DOHH2 (cell line): ENCODE measurements around the gene NAV2.

Experiments used
- H3F3A ChIP-seq: fragments of 200-600 bp; sonication (generic), shearing (Covaris generic); 2 replicates; pipeline ENCODE4 v1.6.0; 2016; ENCODE audit warnings: antibody characterized with exemption, mild to moderate bottlenecking; ENCODE audit not compliant: control insufficient read depth, insufficient read depth
- H3K27ac ChIP-seq: fragments of 200-600 bp; sonication (generic); 2 replicates; pipeline ENCODE4 v1.5.1; 2014; ENCODE audit warnings: low read depth, mild to moderate bottlenecking, low read length, moderate library complexity
- H3K27me3 ChIP-seq: fragments of 200-600 bp; sonication (generic); 2 replicates; pipeline ENCODE4 v1.6.1; 2014; ENCODE audit warnings: mild to moderate bottlenecking, low read length, mixed read lengths; ENCODE audit not compliant: control insufficient read depth
- H3K36me3 ChIP-seq: fragments of 200-600 bp; sonication (generic); 2 replicates; pipeline ENCODE4 v1.6.1; 2014; ENCODE audit warnings: mild to moderate bottlenecking, low read length, moderate library complexity, mixed read lengths; ENCODE audit not compliant: control insufficient read depth
- H3K4me1 ChIP-seq: fragments of 200-600 bp; sonication (generic); 2 replicates; pipeline ENCODE4 v1.6.1; 2014; ENCODE audit warnings: mild to moderate bottlenecking, low read length, mixed read lengths; ENCODE audit not compliant: control insufficient read depth
- H3K4me2 ChIP-seq: fragments of 200-600 bp; sonication (generic); 2 replicates; pipeline ENCODE4 v1.6.0; 2014; ENCODE audit warnings: mild to moderate bottlenecking, low read length, moderate library complexity
- H3K4me3 ChIP-seq: fragments of 200-600 bp; sonication (generic); 2 replicates; pipeline ENCODE4 v1.5.1; 2014; ENCODE audit warnings: mild to moderate bottlenecking, low read length, mixed read lengths
- H3K79me2 ChIP-seq: fragments of 200-600 bp; sonication (generic); 2 replicates; pipeline ENCODE4 v1.6.1; 2014; ENCODE audit warnings: mild to moderate bottlenecking, low read length, mixed read lengths; ENCODE audit not compliant: control insufficient read depth
- H3K9me2 ChIP-seq: fragments of 200-600 bp; sonication (generic); replicated peaks from 2 replicates; pipeline ENCODE4 v1.6.1; 2014; ENCODE audit warnings: mild to moderate bottlenecking, low read length, mixed read lengths; ENCODE audit not compliant: control insufficient read depth
- H3K9me3 ChIP-seq: fragments of 200-600 bp; sonication (generic); 2 replicates; pipeline ENCODE4 v1.6.1; 2014; ENCODE audit warnings: antibody characterized with exemption, low read length, mixed read lengths; ENCODE audit not compliant: control insufficient read depth, insufficient read depth
- H4K20me1 ChIP-seq: fragments of 200-600 bp; sonication (generic); 2 replicates; pipeline ENCODE4 v1.6.0; 2014; ENCODE audit warnings: low read depth, mild to moderate bottlenecking, antibody characterized with exemption, low read length, moderate library complexity; ENCODE audit not compliant: control insufficient read depth, insufficient read depth
- EZH2phosphoT487 ChIP-seq: fragments of 200-600 bp; sonication (generic); IDR thresholded peaks from 2 replicates; pipeline ENCODE4 v1.6.1; 2017; ENCODE audit warnings: borderline replicate concordance, mild to moderate bottlenecking, antibody characterized with exemption, low read length, moderate library complexity, mixed read lengths
- TF ChIP-seq, protein P1 (sequence below): fragments of 200-600 bp; sonication (generic); IDR thresholded peaks from one replicate; pipeline ENCODE4 v1.5.1; 2014; ENCODE audit warnings: antibody characterized with exemption, mild to moderate bottlenecking, low read depth, low read length; ENCODE audit not compliant: poor library complexity, severe bottlenecking

NAV2 gene

DNA sequence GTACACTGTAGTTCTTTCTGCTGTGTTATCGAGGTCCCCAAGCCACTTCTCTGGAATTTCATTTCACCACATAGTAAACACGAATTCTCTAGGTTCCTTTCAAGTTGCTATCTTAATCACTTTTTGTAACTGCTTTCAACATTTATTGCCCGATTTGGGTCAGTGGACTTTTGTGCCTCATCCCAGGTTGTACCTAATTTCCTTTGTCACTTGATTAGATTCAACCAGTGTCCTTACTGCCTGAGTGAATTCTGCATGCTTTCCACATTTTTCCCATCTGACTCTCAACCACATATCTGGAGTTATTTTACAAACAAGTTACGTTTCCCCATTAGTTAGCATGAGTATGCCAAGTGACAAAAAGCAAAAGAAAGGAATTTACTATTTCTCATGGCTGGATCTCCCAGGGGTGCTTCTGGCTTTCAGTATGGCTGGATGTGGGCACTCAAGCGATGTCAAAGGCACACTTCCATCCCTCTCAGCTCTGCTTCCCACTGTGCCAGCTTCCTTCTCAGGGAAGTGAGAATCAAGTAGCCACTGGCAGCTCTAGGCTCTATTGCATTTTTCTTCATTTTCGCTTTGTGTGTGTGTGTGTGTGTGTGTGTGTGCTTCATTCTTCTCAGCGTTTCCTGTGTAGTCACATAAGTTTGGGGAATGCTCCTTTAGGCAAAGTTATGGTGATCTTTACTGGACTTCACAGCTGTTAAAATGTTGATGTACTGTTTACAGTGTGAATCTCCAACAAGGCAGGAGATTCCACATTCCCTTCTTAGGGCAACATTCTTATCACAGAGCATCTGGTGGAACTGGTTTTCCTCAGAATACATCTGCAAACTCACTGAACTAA, 318.7 kb downstream of the NAV2 start:
- H3K27me3 ChIP-seq: no peaks in the 10 kb centered on the region
- H3K79me2 ChIP-seq: no peaks in the 10 kb centered on the region
- H3K36me3 ChIP-seq: no peaks in the 10 kb centered on the region
- no peaks in the 10 kb centered on the region for H4K20me1 ChIP-seq
- H3K4me1 ChIP-seq: no peaks in the 10 kb centered on the region
- H3K9me3 ChIP-seq: no peaks in the 10 kb centered on the region
- no peak overlapping the region for H3K27ac ChIP-seq
- no peaks in the 10 kb centered on the region for H3F3A ChIP-seq
- TF ChIP-seq, protein P1, sequence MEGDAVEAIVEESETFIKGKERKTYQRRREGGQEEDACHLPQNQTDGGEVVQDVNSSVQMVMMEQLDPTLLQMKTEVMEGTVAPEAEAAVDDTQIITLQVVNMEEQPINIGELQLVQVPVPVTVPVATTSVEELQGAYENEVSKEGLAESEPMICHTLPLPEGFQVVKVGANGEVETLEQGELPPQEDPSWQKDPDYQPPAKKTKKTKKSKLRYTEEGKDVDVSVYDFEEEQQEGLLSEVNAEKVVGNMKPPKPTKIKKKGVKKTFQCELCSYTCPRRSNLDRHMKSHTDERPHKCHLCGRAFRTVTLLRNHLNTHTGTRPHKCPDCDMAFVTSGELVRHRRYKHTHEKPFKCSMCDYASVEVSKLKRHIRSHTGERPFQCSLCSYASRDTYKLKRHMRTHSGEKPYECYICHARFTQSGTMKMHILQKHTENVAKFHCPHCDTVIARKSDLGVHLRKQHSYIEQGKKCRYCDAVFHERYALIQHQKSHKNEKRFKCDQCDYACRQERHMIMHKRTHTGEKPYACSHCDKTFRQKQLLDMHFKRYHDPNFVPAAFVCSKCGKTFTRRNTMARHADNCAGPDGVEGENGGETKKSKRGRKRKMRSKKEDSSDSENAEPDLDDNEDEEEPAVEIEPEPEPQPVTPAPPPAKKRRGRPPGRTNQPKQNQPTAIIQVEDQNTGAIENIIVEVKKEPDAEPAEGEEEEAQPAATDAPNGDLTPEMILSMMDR: no peak
- TF ChIP-seq EZH2phosphoT487: no peak
- no peaks in the 10 kb centered on the region for H3K9me2 ChIP-seq
- H3K4me2 ChIP-seq: no peak overlapping the region
- no peak overlapping the region for H3K4me3 ChIP-seq

DNA sequence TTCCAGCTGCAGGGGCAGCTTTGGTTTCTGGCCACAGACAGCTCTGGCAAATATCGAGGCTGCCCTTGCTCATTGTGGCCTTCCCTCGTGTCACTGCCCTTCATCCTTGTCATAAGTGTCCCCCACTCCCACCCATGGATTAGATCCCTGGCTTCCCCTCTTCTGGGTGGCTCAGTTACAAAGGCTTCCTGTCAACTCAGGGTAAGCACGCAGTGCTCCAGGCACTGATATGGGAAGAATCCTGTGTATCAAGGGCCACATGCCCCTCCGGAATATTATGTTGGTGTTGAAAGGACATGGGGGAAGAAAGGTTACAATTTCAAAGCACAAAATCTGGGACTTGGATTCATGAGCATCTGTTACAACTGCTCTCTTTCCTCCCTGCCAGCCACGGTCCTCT, 319.5 kb downstream of the NAV2 start:
- no peaks in the 10 kb centered on the region for H3K9me3 ChIP-seq
- no peaks in the 10 kb centered on the region for H4K20me1 ChIP-seq
- no peaks in the 10 kb centered on the region for H3K27me3 ChIP-seq
- H3K79me2 ChIP-seq: no peaks in the 10 kb centered on the region
- no peaks in the 10 kb centered on the region for H3K36me3 ChIP-seq
- no peak for TF ChIP-seq EZH2phosphoT487
- TF ChIP-seq, protein P1: no peak
- H3K4me3 ChIP-seq: no peak overlapping the region
- H3K4me1 ChIP-seq: no peaks in the 10 kb centered on the region
- no peak overlapping the region for H3K4me2 ChIP-seq
- H3K9me2 ChIP-seq: no peaks in the 10 kb centered on the region
- no peaks in the 10 kb centered on the region for H3F3A ChIP-seq
- H3K27ac ChIP-seq: no peak overlapping the region

DNA sequence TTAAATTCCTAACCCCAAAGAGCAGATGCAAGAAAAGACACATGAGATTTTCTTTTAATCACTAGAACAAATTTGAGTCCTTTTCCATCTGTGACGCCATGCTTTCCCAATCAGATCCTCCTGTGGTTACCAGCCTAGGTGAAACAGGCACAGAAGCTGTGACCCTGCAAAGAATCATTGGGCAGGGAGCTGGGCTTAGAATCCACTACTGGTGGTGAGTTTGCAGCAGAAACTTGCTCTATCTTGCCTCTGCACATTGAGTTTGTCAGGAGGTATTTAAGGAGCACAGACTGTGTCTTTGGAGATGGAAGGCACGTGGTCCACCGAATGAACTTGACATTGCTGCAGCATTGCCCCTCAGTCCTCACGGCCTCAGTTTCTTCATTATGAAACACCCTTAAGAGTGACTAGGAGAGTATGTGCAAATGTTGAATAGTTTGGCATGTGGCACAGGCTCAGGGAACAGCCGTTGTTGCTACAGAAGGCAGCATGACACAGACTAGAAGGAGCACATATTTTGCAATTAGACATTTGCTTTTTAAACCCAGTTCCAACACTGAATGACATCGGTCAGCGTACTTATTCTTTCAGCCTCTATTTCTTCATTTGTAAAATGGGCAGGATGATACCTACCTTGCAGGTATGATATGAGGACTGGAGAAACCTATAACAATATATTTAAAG, 320.1 kb downstream of the NAV2 start:
- Histone ChIP-seq H3F3A (no peaks in the 10 kb centered on the region), H3K9me3 (no peaks in the 10 kb centered on the region), H3K4me1 (no peaks in the 10 kb centered on the region), H4K20me1 (no peaks in the 10 kb centered on the region), H3K4me3 (no peak overlapping the region), H3K9me2 (no peaks in the 10 kb centered on the region), H3K27ac (no peak overlapping the region), H3K79me2 (no peaks in the 10 kb centered on the region), H3K27me3 (no peaks in the 10 kb centered on the region), H3K4me2 (no peak overlapping the region), H3K36me3 (no peaks in the 10 kb centered on the region)
- TF ChIP-seq, protein P1: no peak
- TF ChIP-seq EZH2phosphoT487: no peak
